HG03342 (cell line): ENCODE results near the gene IL4R.

Experiments used
- ATAC-seq: cut with Tn5 transposase; IDR thresholded peaks from one replicate; pipeline ENCODE4 v1.9.1; 2021; ENCODE audit warnings: mild to moderate bottlenecking, moderate library complexity; ENCODE audit not compliant: unreplicated experiment

IL4R gene

DNA sequence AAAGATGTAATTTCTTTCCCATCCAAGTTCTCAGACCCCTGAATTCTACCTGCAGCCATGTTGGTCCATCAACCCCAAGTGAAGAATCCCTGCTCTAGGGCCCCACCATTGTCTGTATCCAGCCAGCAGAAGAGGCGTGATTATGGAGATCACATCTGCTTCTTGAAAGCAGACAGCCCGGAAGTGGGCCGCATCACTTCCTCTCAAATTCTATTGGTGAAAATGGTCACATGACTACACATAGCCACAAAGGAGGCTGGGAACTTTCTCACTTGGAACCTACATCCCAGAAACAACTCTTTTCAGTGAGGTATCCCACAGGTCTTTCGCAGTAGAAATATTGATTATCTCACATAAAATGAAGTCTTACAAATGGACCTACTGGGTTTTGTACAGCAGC is 40.1 kb downstream of the IL4R start:
- no peak for ATAC-seq

DNA sequence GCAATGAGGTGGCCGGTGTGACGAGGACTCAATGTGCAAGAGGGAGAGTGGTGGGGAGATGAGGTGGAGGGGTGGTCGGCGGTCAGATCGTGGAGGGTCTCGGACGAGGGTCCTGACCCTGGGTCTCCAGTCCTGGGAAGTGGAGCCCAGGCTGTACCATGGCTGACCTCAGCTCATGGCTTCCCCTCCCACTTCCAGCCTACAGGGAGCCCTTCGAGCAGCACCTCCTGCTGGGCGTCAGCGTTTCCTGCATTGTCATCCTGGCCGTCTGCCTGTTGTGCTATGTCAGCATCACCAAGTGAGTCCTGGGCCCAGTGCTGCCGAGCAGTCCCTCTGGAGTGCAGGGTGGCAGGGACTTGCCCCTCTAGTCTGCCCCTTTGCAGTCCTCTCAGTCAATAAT is 41.8 kb downstream of the IL4R start:
- no peak for ATAC-seq

DNA sequence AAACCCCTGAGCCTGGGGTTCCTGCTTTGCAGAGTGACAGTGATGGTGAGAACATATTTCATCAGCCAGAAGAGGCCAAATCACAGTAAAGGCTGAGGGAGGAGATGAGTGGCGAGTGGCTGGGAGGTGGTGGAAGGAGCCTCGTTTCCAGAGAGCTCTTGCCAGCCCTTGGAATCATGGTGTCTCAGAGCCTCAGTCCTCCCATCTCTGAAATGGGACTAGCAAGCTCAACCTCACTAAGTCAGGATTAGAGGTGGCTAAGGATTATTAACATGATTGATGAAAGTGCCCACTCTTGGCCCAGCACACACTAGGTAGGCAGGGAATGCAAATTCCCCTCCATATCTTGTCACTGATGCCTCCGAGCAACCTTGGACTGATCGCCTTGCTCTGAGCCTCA is 43.0 kb downstream of the IL4R start:
- no peak for ATAC-seq

DNA sequence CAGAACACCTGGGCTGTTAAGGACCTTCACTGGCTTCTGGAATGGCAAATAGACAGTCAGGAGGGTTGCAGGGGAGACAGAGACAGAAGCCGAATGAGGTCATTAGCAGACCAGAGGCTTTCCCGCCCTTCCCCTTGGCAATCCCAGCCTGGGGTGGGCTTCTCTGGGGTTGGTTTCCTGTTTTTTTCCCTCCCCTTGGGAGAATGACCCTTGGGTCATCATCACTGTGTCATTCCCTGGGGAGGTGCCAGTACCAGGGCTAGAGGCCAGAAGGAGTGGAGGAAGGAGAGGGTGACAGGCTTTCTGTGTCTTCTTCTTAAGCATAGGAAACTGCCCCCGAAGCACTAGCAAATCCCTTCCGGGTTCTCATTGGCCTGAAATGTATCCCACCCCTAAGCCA is 45.3 kb downstream of the IL4R start:
- no peak for ATAC-seq

DNA sequence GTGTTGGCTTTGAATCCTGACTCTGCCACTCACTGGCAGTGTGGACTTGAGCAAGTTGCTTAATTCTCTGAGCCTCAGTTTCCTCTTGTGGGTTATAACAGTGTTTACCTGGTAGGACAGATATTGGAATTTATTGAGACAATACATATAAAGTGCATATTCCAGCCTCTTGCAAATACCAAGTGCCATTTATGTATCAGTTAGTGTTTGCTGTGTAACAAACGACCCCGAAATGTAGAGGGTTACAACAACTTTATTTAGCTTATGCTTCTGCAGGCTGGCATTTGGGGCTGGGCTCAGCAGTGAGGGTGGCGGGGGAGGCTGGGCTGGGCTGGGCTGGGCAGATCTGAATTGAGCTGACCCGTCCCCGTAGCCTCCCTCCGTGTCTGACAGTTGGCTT is 45.8 kb downstream of the IL4R start:
- no peak for ATAC-seq

DNA sequence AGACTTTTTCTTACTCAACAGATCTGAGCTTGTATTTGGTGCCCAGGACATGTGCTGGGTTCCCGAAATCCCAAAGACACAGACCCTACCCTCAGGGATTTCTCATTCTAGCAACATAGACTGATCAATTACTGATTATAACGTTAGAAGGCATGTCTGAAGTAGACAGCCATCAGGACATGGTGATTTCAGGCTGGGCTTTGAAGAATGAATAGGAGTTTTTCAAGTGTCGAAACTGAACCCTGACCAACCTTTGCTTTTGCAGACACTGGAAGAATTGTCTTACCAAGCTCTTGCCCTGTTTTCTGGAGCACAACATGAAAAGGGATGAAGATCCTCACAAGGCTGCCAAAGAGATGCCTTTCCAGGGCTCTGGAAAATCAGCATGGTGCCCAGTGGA is 48.2 kb downstream of the IL4R start:
- ATAC-seq: no peak

DNA sequence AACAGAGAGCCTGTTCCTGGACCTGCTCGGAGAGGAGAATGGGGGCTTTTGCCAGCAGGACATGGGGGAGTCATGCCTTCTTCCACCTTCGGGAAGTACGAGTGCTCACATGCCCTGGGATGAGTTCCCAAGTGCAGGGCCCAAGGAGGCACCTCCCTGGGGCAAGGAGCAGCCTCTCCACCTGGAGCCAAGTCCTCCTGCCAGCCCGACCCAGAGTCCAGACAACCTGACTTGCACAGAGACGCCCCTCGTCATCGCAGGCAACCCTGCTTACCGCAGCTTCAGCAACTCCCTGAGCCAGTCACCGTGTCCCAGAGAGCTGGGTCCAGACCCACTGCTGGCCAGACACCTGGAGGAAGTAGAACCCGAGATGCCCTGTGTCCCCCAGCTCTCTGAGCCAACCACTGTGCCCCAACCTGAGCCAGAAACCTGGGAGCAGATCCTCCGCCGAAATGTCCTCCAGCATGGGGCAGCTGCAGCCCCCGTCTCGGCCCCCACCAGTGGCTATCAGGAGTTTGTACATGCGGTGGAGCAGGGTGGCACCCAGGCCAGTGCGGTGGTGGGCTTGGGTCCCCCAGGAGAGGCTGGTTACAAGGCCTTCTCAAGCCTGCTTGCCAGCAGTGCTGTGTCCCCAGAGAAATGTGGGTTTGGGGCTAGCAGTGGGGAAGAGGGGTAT is 48.9 kb downstream of the IL4R start:
- no peak for ATAC-seq

DNA sequence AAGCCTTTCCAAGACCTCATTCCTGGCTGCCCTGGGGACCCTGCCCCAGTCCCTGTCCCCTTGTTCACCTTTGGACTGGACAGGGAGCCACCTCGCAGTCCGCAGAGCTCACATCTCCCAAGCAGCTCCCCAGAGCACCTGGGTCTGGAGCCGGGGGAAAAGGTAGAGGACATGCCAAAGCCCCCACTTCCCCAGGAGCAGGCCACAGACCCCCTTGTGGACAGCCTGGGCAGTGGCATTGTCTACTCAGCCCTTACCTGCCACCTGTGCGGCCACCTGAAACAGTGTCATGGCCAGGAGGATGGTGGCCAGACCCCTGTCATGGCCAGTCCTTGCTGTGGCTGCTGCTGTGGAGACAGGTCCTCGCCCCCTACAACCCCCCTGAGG is 49.5 kb downstream of the IL4R start:
- no peak for ATAC-seq

DNA sequence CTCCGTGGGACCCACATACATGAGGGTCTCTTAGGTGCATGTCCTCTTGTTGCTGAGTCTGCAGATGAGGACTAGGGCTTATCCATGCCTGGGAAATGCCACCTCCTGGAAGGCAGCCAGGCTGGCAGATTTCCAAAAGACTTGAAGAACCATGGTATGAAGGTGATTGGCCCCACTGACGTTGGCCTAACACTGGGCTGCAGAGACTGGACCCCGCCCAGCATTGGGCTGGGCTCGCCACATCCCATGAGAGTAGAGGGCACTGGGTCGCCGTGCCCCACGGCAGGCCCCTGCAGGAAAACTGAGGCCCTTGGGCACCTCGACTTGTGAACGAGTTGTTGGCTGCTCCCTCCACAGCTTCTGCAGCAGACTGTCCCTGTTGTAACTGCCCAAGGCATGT is 50.0 kb downstream of the IL4R start:
- ATAC-seq: no peak

DNA sequence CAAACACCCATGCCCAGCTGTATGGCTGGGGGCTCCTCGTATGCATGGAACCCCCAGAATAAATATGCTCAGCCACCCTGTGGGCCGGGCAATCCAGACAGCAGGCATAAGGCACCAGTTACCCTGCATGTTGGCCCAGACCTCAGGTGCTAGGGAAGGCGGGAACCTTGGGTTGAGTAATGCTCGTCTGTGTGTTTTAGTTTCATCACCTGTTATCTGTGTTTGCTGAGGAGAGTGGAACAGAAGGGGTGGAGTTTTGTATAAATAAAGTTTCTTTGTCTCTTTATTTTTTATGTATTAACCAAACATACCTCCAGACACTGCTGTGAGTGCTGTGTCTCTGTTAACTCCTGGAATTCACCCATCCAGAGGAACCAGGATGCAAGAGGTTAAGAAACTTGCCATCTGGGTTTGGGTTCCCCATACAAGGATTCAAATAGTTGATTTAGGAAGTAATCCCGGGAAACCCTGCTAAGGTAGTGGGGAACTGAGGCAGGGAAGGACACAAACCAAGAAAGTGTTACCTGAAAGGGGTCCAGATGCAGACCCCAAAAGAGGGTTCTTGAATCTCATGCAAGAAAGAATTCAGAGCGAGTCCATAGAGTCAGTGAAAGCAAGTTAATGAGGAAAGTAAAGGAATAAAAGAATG is 50.8 kb downstream of the IL4R start:
- ATAC-seq: no peak

DNA sequence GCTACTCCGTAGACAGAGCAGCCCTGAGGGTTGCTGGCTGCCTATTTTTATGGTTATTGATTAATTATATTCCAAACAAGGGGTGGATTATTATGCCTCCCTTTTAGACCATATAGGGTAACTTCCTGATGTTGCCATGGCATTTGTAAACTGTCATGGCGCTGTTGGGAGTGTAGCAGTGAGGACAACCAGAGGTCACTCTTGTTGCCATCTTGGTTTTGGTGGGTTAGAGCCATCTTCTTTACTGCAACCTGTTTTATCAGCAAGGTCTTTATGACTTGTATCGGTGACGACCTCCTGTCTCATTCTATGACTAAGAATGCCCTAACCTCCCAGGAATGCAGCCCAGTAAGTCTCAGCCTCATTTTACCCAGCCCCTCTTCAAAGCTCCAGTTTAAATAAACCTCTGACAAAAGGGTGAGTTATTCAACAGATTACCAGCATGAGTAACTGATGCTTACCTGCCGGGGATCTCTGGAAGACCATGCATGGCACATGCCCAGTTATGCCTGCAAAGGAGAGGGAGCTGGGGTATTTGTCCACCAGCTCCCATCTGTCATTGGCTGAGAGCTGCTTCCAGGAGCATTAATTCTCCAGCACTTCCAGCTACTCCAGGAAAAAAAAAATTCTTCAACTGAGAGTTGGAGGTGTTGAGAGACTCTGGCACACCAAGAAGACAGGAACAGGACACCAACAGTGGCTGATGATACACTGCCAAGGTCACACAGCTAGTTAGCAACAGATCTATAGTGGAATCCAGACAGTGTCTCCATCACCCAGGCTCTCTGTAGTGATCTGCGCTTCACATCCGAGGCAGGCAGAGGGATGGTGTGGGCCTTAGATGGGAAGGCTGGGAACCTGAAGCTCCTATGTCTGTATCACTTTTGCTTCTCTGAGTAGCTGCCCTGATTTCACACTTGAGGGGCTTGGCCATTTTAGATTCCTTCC is 51.6 kb downstream of the IL4R start:
- ATAC-seq: no peak

DNA sequence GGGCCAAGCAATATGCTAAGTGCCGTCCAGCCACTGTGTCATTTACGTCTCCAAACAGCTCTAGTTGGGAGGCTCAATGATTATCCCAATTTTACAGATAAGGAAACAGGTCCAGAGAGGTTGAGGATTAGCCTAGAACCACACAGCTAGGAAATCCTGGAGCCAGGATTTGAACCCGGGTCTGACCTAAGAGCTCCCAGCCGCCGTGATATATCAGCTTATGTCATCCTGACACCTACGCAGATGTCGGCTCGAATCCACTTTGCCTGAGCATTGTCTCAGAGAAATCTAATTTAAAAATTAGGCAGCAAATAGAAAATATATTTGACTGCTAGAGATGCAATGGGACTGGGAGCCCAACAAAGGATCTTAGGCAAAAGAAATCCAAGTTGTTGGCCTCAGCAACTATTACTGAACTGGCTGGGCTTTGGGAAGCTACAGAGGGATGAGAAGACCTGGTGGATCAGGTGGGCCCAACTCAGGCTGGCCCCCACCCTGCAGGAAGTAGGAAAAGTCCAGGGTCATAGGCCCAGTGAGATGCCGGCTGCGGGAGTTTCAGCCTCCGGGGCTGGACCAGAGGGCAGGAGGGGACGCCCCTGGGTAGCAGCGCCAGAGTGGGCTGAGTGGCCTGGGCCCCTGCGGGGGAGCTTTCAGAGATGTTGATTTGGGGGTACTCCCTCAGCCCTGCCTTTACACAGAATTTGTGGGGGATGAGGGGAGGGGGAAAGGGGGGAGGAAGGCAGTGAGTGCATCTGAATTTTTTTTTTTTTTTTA is 53.1 kb downstream of the IL4R start:
- peak; percentile 15 for ATAC-seq

DNA sequence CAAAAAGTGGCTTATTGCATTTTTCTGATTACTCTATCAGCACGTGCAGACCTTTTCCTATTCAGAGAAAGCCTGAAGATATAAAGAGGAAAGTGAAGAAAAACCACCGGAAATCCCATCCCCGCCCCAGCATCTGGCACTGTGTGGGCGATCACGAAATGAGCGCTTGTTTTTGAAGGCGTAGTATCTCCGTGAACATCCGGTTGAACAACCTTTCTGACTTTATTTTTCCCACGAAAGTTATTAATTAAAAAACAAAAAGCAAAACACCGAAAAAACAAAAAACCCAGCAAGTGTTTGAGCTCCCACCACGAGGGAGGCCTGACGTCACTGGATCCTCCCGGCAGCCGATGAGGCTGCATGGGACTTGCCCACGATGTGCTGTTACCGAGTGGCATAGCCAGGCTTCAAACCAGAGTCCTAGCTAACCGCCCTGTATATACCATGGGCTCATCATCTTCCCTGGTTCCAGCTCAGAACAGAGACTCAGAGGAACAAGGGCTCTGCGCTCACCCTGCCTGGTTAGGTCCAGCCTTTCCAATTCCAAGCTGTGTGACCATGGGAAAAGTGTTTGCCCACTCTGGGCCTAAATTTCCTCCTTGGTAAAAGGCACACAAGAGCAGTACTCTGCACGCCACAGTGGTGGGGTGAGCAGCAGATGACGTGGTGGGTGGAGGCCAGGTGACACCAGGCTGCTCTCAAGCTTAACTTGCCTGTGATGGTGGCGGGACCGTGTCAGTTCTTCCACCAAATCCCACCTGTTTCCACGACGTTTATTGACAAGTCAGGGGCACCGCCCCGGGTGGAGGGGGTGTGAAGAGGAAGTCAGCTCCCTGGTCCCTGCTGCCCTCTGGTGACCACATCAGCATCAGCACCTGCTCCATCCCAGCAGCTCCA is 53.9 kb downstream of the IL4R start:
- ATAC-seq: peak; percentile 67

DNA sequence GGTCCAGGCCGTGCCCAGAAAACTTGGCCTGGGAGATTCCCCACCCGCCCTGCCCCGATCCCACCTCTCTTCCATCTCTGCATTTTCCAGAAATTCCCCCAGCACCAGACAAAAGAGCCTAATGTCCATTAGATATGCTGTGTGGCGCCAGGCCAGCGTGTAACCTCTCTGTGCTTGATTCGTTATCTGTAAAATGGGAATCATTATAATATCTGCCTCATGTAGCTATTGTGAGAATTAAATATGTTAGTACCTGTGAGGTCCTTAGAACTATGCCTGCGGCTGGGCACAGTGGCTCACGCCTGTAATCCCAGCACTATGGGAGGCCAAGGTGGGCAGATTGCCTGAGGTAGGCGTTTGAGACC is 54.6 kb downstream of the IL4R start:
- no peak for ATAC-seq

DNA sequence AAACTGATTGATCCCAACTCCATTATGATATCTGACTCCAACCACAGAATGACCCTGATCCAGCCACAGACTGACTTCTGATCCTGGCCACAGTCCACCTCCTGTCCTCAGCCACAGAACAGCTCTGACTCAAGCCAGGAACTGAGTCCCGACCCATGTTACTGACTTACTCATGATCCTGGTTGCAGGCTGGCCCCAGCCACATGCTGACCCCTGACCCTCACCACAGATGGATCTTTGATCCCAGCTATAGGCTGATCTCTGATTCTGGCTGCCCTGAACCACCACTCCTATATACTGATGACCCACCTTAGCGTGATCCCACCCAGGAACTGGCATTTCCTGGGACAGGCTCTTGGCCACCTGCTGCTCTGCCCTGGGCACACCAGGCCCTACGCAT is 56.0 kb downstream of the IL4R start:
- ATAC-seq: no peak

DNA sequence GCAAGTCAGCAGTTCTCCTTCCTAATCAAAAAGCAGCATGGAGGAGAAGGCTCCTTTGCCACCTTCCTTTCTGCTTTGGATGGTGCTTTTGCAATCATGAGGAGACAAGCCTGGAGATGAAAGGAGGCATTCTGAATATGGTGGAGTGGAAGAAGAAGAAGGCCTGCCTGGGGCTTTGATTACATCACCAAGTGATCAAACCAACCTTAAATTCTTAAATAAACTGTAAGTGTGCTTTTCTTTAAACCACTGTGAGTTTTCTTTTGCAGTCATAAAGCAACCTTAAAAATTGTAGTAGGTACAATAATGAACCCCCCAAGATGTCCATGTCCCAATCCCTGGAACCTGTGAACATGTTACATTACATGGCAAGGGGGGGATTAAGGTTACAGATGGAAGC is 56.5 kb downstream of the IL4R start:
- ATAC-seq: no peak

DNA sequence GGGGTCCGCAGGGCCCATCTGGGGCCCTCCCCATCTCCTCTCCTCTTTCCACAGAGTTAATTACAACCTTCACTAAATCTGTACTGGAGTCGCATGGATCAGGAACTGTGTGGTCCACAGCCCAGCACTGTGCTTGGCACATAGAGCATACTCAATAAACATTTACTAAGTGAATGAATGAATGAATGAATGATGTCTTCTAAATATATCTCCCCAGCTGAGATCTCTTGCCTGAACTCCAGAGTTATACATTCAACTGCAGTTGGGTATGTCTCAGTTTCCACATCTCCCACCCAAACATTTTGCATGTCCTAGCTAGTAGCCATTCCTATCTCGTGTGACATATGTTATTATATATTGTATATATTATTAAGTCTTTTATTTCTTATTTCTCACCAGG is 59.5 kb downstream of the IL4R start:
- no peak for ATAC-seq

DNA sequence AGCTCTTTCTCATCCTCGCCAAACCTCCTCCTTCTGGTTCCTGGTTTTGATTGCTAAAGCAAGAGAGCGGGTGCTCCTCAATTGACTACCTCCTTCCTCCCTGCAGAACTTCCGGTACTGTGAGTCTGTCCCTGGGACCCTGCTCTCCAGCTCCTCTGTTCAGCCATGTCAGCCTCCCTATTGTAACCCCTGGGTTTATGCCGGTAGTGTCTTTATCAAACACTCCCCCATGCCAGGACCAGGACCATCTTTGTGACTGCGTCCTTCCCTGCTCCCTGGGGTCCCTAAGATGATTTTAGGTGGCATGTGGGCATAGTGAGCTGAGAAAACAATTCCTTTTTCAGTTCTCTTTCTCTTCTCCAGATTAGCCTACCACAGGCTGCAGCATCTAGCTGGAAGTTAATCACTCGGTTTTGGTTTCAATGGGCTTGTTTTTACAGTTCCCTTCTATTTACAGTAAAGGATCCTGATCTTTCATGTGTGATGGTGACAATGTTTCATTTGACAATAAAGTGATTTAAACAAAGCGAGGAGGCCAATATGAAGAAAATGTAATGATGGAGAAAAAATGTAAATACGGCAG is 60.5 kb downstream of the IL4R start:
- ATAC-seq: peak; percentile 35

DNA sequence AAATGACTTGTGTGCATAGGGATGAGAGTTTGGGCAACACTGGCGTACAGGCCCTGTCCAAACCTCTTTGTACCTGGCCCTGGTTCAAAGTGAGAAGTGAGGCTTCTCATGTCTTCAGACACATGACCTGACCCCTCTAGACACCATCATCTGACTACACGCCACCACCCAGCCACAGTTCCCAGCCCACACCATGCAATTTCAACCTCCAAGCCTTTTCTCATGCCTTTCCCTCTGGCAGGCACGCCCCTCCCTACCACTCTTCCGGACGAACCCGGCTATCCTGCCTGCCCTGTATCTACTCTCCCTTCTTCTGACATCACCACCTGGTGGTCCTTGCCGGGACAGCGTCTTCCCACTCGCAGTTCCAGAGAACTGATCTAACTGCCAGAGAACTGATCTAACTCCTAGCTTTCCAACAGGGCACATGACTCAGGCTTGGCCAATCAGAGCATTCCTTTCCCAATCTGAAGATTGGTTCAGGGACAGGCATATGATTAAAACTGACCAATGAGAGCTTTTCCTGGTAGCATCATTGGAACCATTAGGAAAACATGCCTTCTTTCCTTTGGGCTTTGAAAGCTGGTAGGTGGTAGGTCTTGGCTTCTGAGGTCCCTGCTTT is 61.1 kb downstream of the IL4R start:
- ATAC-seq: peak; percentile 37
